Measurements from ENCODE around the gene RCSD1.

The RCSD1 gene, protein sequence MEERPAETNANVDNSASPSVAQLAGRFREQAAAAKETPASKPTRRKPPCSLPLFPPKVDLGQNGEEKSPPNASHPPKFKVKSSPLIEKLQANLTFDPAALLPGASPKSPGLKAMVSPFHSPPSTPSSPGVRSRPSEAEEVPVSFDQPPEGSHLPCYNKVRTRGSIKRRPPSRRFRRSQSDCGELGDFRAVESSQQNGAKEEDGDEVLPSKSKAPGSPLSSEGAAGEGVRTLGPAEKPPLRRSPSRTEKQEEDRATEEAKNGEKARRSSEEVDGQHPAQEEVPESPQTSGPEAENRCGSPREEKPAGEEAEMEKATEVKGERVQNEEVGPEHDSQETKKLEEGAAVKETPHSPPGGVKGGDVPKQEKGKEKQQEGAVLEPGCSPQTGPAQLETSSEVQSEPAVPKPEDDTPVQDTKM

DNA sequence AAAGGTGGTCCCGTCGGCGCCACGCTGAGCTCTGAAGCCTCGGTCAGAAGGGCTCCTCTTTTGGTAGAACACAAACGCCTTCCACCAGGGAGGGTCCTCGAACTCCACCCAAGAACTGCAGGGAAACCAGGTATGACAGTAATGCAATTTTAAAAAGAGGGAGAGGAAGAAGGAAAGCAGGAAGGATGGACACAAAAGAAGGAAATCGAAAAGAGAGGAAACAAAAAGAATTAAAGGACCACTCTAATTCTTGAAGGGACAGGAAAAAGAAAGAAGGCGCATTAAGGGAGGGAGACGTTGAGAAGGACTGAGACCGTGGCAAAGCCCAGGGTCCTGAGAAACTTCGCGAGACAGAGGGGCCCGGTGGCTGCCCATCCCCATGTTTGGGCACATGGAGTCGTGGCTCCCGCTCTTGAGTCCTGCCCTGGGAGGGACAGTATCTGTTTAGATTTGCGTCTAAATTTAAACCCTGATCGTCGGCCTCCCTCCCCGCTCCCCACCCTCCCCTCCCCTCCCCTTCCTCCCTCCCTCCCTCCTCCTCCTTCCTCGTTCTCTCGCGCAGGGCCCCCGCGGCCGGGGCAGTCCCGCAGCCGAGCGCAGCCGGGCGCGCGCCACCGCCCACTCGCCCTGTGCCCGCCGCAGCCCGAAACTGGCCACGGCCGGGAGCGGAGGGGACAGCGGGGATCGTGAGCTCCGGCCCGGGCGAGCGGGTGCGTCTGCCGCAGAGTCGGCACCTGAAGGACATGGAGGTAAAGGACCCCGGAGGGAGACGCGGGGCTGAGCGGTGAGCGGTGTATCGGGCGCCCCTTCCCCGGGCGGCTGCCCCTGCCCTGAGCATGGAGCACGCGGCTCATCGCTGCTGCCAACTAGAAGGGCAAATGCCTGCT lies at the start of gene RCSD1:
RCSD1 (plus strand) TSS at position 552 of the 887 bp plus-strand sequence; CDS start at position 744, 192 bp downstream.
- DNase-seq (ENCODE audit: low spot score in 2 of 2) (no peak), ATAC-seq (replicated peaks; ENCODE audit: extremely low read depth, poor library complexity, severe bottlenecking) (peak; percentile 16)
- H3K36me3 Mint-ChIP-seq (ENCODE audit: insufficient read depth): peaks cover 27% of the 10 kb centered on the region
- peak within 1 kb of the TSS; percentile 94 for H3K4me3 Mint-ChIP-seq
- H3K9me3 Mint-ChIP-seq: no peaks in the 10 kb centered on the region
- peaks cover 80% of the 10 kb centered on the region for H3K4me1 Mint-ChIP-seq
- no peaks in the 10 kb centered on the region for H3K27me3 Mint-ChIP-seq
- peak within 1 kb of the TSS; percentile 97 for H3K27ac Mint-ChIP-seq (ENCODE audit: low read depth)

DNA sequence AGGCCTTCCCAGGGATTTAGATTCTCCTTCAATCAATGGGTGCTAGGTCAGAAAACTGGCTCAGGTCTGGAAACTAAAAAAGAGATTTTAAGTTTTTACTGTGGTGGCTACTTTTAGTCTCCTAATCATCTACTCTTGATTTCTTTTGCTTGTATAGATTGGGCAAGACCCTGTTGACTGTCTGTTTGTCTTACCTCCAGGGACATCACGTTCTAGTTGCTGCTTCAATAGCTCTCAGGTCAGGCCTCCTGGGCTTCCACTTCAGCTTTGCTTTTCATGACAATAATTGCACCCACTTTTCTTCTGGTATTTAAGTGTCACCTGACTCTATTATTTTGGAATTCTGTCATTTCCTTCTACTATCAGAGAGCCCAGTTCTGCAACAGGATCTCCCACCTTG lies 48.0 kb upstream of the RCSD1 start:
- Mint-ChIP-seq H3K36me3 (ENCODE audit: insufficient read depth) (peaks cover 2% of the 10 kb centered on the region), H3K27ac (ENCODE audit: low read depth) (no peak overlapping the region), H3K4me3 (no peak overlapping the region), H3K9me3 (no peaks in the 10 kb centered on the region), H3K4me1 (no peaks in the 10 kb centered on the region), H3K27me3 (peaks cover 10% of the 10 kb centered on the region)
- ATAC-seq (replicated peaks; ENCODE audit: extremely low read depth, poor library complexity, severe bottlenecking): no peak
- no peak for DNase-seq (ENCODE audit: low spot score in 2 of 2)

DNA sequence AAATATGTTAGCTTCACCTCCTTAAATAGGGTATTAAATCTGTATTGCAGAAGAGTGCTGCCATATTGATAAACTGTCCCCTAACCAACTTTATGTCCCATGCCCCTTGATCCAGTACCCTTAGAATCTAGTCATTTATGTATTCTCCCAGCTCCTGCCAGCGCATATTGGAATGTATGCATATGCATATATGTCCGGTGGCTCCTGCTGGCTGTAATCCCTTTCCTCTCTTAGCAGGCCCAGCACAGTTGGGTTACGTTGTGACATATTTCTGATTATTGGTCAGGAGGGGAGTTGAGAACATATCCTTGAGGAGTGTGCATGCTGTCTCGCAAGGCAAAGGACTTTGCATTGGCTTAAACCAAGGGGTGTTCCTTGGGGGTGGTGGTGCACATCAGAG lies 47.3 kb upstream of the RCSD1 start:
- H3K4me3 Mint-ChIP-seq: no peak overlapping the region
- H3K4me1 Mint-ChIP-seq: no peaks in the 10 kb centered on the region
- H3K36me3 Mint-ChIP-seq (ENCODE audit: insufficient read depth): peaks cover 2% of the 10 kb centered on the region
- no peaks in the 10 kb centered on the region for H3K9me3 Mint-ChIP-seq
- DNase-seq (ENCODE audit: low spot score in 2 of 2) (no peak), ATAC-seq (replicated peaks; ENCODE audit: extremely low read depth, poor library complexity, severe bottlenecking) (no peak)
- H3K27me3 Mint-ChIP-seq: peaks cover 6% of the 10 kb centered on the region
- no peak overlapping the region for H3K27ac Mint-ChIP-seq (ENCODE audit: low read depth)

DNA sequence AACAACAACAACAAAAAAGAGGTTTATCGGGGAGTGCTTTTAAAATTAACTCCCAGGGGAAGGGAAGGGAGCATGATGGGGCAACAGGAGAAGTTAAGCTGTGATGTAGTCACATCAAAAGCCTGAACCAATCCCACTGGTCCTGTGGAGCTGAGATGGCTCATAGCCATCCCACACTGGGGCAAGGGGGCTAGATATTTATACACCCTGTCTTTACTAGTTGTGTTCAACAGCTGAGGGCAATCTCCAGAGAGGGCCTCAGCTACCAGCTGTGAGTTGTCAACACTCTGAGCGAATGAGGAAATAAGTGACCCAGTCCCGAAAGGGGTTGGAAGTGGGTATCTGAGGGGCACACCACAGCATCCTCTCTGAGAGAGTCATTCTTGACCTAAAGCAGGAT lies 45.5 kb upstream of the RCSD1 start:
- Mint-ChIP-seq H3K9me3 (no peaks in the 10 kb centered on the region), H3K27ac (ENCODE audit: low read depth) (no peak overlapping the region), H3K4me1 (no peaks in the 10 kb centered on the region), H3K36me3 (ENCODE audit: insufficient read depth) (no peaks in the 10 kb centered on the region), H3K4me3 (no peak overlapping the region), H3K27me3 (no peaks in the 10 kb centered on the region)
- DNase-seq (ENCODE audit: low spot score in 2 of 2): no peak
- ATAC-seq (replicated peaks; ENCODE audit: extremely low read depth, poor library complexity, severe bottlenecking): no peak

DNA sequence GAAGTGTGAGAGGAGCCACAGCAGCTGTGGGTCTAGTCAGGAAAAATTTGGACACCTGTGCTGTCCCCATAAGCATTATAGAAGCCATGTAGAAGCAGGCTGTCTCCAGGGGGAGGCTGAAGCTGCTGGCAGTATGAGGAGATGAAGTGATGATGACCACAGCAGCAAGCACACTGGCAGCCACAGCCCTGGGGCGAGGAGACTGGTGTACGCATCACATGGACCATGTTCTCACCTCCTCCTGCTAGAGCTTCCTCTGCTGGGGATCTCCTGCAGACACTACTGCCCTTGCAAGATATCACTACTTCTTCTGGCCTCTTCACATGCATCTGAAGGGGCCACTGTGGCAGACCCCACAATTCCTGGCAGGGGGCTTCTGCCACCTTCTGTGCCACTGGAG lies 42.7 kb upstream of the RCSD1 start:
- Mint-ChIP-seq H3K27ac (ENCODE audit: low read depth) (no peak overlapping the region), H3K4me3 (no peak overlapping the region), H3K36me3 (ENCODE audit: insufficient read depth) (no peaks in the 10 kb centered on the region), H3K9me3 (no peaks in the 10 kb centered on the region), H3K4me1 (no peaks in the 10 kb centered on the region), H3K27me3 (no peaks in the 10 kb centered on the region)
- ATAC-seq (replicated peaks; ENCODE audit: extremely low read depth, poor library complexity, severe bottlenecking) (no peak), DNase-seq (ENCODE audit: low spot score in 2 of 2) (no peak)

DNA sequence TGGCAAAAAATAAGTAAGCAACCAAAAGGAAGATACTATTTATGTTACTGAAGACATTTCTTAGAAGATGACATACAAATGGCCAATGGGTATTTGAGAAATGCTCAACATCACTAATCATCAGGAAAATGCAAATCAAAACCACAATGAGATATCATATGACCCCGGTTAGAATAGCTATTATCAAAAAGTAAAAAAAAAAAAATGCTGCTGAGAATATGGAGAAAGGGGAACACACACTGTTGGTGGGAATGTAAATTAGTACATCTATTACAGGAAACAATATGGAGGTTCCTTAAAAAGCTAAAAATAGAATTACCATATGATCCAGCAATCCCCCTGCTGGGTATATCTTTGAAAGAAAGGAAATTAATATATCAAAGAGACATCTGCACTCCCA lies 42.2 kb upstream of the RCSD1 start:
- no peak for ATAC-seq (replicated peaks; ENCODE audit: extremely low read depth, poor library complexity, severe bottlenecking)
- Mint-ChIP-seq H3K4me1 (no peaks in the 10 kb centered on the region), H3K27ac (ENCODE audit: low read depth) (no peak overlapping the region), H3K36me3 (ENCODE audit: insufficient read depth) (no peaks in the 10 kb centered on the region), H3K27me3 (no peaks in the 10 kb centered on the region), H3K4me3 (no peak overlapping the region), H3K9me3 (no peaks in the 10 kb centered on the region)
- DNase-seq (ENCODE audit: low spot score in 2 of 2): no peak

DNA sequence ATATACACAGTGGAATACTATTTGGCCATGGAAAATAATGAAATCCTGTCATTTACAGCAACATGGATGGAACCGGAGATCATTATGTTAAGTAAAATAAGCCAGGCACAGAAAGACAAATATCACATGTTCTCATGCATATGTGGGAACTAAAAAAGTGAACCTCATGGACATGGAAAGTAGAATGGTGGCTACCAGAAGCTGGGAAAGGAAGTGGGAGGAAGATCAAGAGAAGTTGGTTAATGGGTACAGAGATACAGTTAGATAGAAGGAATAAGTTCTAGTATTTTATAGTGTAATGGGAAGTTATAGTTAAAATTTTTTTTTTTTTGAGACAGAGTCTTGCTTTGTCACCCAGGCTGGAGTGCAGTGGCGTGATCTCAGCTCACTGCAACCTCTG lies 41.7 kb upstream of the RCSD1 start:
- ATAC-seq (replicated peaks; ENCODE audit: extremely low read depth, poor library complexity, severe bottlenecking): no peak
- no peaks in the 10 kb centered on the region for H3K27me3 Mint-ChIP-seq
- no peaks in the 10 kb centered on the region for H3K9me3 Mint-ChIP-seq
- no peak overlapping the region for H3K27ac Mint-ChIP-seq (ENCODE audit: low read depth)
- no peak for DNase-seq (ENCODE audit: low spot score in 2 of 2)
- H3K4me1 Mint-ChIP-seq: no peaks in the 10 kb centered on the region
- H3K36me3 Mint-ChIP-seq (ENCODE audit: insufficient read depth): no peaks in the 10 kb centered on the region
- no peak overlapping the region for H3K4me3 Mint-ChIP-seq

DNA sequence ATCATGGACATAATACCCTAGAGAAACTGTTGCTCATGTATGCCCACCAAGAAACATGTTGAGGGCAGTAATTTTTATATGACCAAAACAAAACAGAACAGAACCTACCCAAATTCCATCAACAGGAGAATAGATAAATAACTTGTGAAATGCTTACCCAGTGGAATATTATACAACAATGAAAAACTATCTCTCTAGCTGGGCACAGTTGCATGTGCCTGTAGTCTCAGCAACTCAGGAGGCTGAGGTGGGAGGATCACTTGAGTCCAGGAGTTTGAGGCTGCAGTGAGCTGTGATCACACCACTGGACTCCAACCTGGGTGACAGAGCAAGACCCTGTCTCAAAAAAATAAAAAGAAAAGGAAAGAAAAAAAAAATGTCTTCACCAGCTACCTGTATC lies 37.6 kb upstream of the RCSD1 start:
- Mint-ChIP-seq H3K4me1 (no peaks in the 10 kb centered on the region), H3K27ac (ENCODE audit: low read depth) (no peak overlapping the region), H3K4me3 (no peak overlapping the region), H3K27me3 (no peaks in the 10 kb centered on the region), H3K9me3 (no peaks in the 10 kb centered on the region), H3K36me3 (ENCODE audit: insufficient read depth) (no peaks in the 10 kb centered on the region)
- ATAC-seq (replicated peaks; ENCODE audit: extremely low read depth, poor library complexity, severe bottlenecking) (no peak), DNase-seq (ENCODE audit: low spot score in 2 of 2) (no peak)

DNA sequence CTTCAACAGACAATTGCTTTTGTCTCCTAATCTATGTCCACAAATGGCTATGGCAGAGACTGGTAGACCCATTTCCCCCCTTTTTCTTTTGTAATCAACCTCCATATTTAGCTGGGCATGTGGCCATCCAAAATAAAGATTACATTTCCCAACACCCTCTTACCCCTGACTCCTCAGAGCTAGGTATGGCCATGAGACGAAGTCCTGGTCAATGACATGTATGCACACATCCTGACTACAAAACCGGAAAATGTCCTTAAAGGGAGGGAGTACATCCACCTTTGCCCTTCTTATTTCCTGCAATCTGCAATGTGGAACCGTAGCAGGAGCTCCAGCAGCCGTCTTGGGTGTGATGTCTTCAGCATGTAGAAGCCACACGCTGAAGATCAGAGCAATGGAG lies 36.2 kb upstream of the RCSD1 start:
- no peaks in the 10 kb centered on the region for H3K4me1 Mint-ChIP-seq
- no peak for ATAC-seq (replicated peaks; ENCODE audit: extremely low read depth, poor library complexity, severe bottlenecking)
- no peak overlapping the region for H3K4me3 Mint-ChIP-seq
- DNase-seq (ENCODE audit: low spot score in 2 of 2): no peak
- no peaks in the 10 kb centered on the region for H3K36me3 Mint-ChIP-seq (ENCODE audit: insufficient read depth)
- no peaks in the 10 kb centered on the region for H3K9me3 Mint-ChIP-seq
- no peaks in the 10 kb centered on the region for H3K27me3 Mint-ChIP-seq
- no peak overlapping the region for H3K27ac Mint-ChIP-seq (ENCODE audit: low read depth)

DNA sequence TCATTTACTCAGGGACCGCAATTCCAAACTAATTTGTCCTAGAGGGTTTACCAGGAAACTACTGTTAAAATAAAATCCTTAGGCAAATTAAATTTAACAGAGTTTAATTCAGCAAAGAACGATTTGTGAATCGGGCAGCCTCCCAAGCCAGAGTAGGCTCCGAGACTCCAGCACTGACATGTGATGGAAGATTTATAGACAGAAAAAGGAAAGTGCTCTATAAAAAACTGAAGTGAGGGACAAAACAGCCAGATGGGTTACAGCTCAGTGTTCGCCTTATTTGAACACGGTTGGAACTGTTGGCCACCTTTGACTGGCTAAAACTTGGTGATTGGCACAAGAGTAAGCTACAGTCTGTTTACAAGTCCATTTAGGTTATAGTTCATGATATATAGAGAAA lies 35.2 kb upstream of the RCSD1 start:
- no peaks in the 10 kb centered on the region for H3K36me3 Mint-ChIP-seq (ENCODE audit: insufficient read depth)
- H3K4me1 Mint-ChIP-seq: peaks cover 2% of the 10 kb centered on the region
- no peaks in the 10 kb centered on the region for H3K27me3 Mint-ChIP-seq
- H3K9me3 Mint-ChIP-seq: no peaks in the 10 kb centered on the region
- H3K4me3 Mint-ChIP-seq: no peak overlapping the region
- DNase-seq (ENCODE audit: low spot score in 2 of 2) (no peak), ATAC-seq (replicated peaks; ENCODE audit: extremely low read depth, poor library complexity, severe bottlenecking) (no peak)
- H3K27ac Mint-ChIP-seq (ENCODE audit: low read depth): no peak overlapping the region

DNA sequence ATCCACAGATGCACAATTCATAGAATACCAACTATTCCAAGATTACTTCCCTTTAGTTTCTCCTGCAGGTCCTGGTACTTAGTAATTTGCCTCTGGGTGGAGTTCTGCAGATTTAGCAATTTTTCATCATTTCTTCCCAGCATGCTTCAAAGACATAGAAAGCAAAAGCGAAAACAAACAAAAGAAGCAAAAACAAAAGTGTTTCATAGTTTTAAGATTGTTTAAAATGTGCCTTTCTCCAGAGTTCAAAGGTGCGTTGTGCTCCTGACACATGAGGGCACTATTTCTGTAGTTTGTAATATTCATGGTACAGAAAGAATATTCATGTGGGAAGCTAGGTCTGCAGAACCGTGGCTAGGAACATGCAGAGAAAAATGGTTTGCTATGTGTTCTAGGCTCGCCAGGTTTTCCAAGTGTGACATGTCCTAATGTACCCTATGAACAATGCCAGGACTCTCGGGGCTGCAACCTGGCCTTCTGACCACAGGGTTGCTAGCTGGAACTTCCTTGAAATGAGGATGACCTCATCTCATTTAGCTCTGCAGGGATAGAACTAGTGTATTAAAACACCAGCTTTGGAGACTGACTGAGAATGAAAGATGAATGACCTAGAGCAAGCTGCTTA lies 30.0 kb upstream of the RCSD1 start:
- Mint-ChIP-seq H3K9me3 (no peaks in the 10 kb centered on the region), H3K27ac (ENCODE audit: low read depth) (no peak overlapping the region), H3K4me1 (peaks cover 27% of the 10 kb centered on the region), H3K36me3 (ENCODE audit: insufficient read depth) (peaks cover 3% of the 10 kb centered on the region), H3K4me3 (peak overlapping the region; percentile 33), H3K27me3 (no peaks in the 10 kb centered on the region)
- peak in 1 of 2 donors; percentile 25 for DNase-seq (ENCODE audit: low spot score in 2 of 2)
- peak; percentile 70 for ATAC-seq (replicated peaks; ENCODE audit: extremely low read depth, poor library complexity, severe bottlenecking)

DNA sequence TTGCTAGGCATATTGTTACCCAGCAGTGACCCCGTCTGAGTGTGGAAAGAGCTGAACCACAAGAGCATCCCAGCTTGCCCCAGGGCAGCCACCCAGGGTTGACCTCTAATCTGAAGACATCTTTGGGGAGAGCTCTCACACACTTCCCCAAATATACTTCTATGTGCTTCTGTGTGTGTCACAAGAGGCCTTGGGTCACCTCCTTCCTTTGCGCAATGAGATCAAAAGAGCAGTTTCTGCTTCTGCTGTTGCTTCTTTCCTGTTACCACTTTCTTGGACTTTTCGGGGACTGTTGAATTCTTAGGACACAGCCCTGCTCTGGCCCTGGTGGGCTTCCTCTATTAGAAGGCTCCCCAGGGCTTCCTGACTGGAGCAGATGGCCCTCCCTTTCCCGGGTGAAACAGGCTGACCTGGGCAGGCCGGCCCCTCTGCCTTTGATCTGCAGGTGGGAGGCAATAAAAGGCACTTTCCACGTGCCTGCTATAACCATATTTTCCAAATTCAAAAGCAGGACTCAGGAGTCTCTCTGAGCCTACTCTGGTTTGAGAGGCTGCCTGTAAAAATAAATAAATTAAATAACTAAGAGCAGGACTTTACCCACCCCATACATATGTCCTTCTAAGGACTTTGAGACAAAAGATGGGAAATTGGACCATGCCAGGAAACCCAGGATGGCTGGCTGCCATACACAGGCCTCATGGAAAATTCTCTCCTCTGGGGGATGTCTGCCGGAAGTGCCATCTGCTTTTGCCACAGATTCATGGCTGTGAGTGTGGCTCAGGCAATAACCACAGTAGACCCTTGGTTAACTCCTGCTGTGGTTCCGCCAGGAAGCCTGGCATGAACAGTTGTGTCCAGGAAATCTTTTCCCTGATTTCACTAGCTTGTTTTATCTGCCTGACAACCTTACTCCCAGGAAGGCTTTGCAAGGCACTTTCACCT lies 28.3 kb upstream of the RCSD1 start:
- H3K36me3 Mint-ChIP-seq (ENCODE audit: insufficient read depth): peaks cover 3% of the 10 kb centered on the region
- H3K4me3 Mint-ChIP-seq: no peak overlapping the region
- H3K9me3 Mint-ChIP-seq: peaks cover under 1% of the 10 kb centered on the region
- H3K4me1 Mint-ChIP-seq: peaks cover 27% of the 10 kb centered on the region
- peak overlapping the region; percentile 32 for H3K27ac Mint-ChIP-seq (ENCODE audit: low read depth)
- DNase-seq (ENCODE audit: low spot score in 2 of 2) (no peak), ATAC-seq (replicated peaks; ENCODE audit: extremely low read depth, poor library complexity, severe bottlenecking) (peak; percentile 28)
- H3K27me3 Mint-ChIP-seq: no peaks in the 10 kb centered on the region

Measured in central memory CD8-positive, alpha-beta T cell (primary cell).